ENCODE data around the gene USP11. TPM values are rescaled to one million over a fixed set of nuclear protein-coding genes. Genes with fewer than 3 reads are reported as not detected.

Gene USP11
- total RNA-seq, 1 experiment from 2014 or later = 62.0 TPM

DNA sequence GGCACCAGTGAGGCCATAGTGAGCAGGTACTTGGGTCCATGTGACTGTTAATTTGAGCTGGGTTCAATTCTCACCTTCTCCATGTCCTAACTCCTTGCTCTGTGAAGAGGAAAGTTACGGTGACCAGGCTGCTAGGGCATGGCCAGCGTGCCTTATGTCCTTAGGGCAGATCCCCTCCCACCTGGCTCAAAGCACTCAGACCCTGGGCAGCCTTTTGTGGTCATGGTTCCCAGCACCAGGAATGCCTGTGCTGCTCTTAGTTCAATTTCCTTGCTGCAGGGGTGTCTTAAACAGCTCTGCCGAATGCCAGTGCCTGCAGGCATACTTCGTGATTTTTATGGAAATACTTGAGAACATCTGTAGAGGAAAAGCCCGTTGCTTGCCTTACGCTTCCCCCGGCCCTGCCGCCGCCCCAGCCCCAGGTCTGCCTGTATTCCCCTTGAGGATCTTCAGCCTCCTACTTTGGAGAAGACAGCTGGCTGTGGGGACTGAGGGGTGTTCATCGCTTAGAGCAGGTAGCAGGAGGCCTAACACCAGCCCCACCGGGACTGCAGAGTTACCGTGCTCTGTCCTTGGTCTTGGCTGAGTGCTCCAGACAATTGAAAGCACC lies 17.4 kb upstream of the USP11 start:
- ATAC-seq (no peak), DNase-seq (ENCODE audit: low read depth, low spot score) (no peak)
- no peaks in the 10 kb centered on the region for H3K9me2 ChIP-seq (ENCODE audit: insufficient read depth)
- POLR2A ChIA-PET = no interaction called here
- TF ChIP-seq ZBTB33 (IDR thresholded peaks at IDR 0.05; ENCODE audit: extremely low read depth, insufficient replicate concordance, low read length) = no peak
- no peak for TF ChIP-seq JUND (IDR thresholded peaks at IDR 0.05)
- TF ChIP-seq CEBPB (IDR thresholded peaks at IDR 0.05; ENCODE audit: low read depth) = no peak
- TF ChIP-seq TCF7L2 (IDR thresholded peaks at IDR 0.05; ENCODE audit: borderline replicate concordance, extremely low read depth, insufficient read depth, insufficient read length) = no peak
- TF ChIP-seq POLR2AphosphoS5 (IDR thresholded peaks at IDR 0.05; ENCODE audit: low read depth, low read length) = no peak
- no peak for TF ChIP-seq ELF1 (IDR thresholded peaks at IDR 0.05; ENCODE audit: borderline replicate concordance, low read depth)
- no peak for TF ChIP-seq SP1 (IDR thresholded peaks at IDR 0.05; ENCODE audit: low read depth)
- no peak for TF ChIP-seq SIN3A (IDR thresholded peaks at IDR 0.05; ENCODE audit: low read depth)
- no peak for TF ChIP-seq ZFX (IDR thresholded peaks at IDR 0.05)
- no peak for TF ChIP-seq CBX3 (IDR thresholded peaks at IDR 0.05; ENCODE audit: low read depth)
- TF ChIP-seq YY1 (IDR thresholded peaks at IDR 0.05; ENCODE audit: extremely low read depth, insufficient replicate concordance, low read depth, low read length) = no peak
- TF ChIP-seq CTCF (IDR thresholded peaks at IDR 0.05 in 2 of 3, conservative IDR thresholded peaks at IDR 0.05 in 1 of 3; ENCODE audit: borderline replicate concordance in 1 of 3, insufficient read depth in 1 of 3, low read depth in 2 of 3, low read length in 2 of 3) = no peak
- TF ChIP-seq POLR2A (IDR thresholded peaks at IDR 0.05; ENCODE audit: borderline replicate concordance, extremely low read depth, insufficient read depth, insufficient read length) = no peak
- TF ChIP-seq FOSL1 (IDR thresholded peaks at IDR 0.05; ENCODE audit: low read depth) = no peak
- TF ChIP-seq RAD21 (IDR thresholded peaks at IDR 0.05; ENCODE audit: low read depth) = no peak
- no peak for TF ChIP-seq SRF (IDR thresholded peaks at IDR 0.05; ENCODE audit: low read depth)
- TF ChIP-seq ZNF274 (IDR thresholded peaks at IDR 0.05; ENCODE audit: low read depth, low read length) = no peak
- peaks cover 15 to 22% of the 10 kb centered on the region in 2 experiments; a peak in 3 of 4 replicates for H3K36me3 ChIP-seq (ENCODE audit: control insufficient read depth in 1 of 2, insufficient read depth in 2 of 2, low read length in 2 of 2)
- no peaks in the 10 kb centered on the region for H4K20me1 ChIP-seq (ENCODE audit: insufficient read depth)
- RAD21 ChIA-PET (ENCODE audit: low non-redundant PET in 1 of 2, low total read pairs in 2 of 2, uncharacterized antibody in 2 of 2, unreplicated experiment in 2 of 2) = no interaction called here
- no peak overlapping the region for H3K9ac ChIP-seq (ENCODE audit: low read length)
- intact Hi-C loops (cut with micrococcal nuclease) = loop anchor here (5.0 kb wide), 1 partner anchor 97 kb away; no protein-coding TSS in a partner anchor
- H2AFZ ChIP-seq (ENCODE audit: low read depth, low read length, poor library complexity, severe bottlenecking) = no peak overlapping the region
- no peaks in the 10 kb centered on the region for H3K27me3 ChIP-seq (ENCODE audit: insufficient read depth, low read length)
- peaks cover 6 to 18% of the 10 kb centered on the region in 2 experiments; a peak in 3 of 4 replicates for H3K4me1 ChIP-seq (ENCODE audit: control insufficient read depth in 1 of 2, insufficient read depth in 2 of 2, low read length in 2 of 2)
- no peak overlapping the region for H3K4me2 ChIP-seq (ENCODE audit: low read length)
- no peak overlapping the region for H3K4me3 ChIP-seq (replicated peaks in 1 of 2; ENCODE audit: low read depth in 1 of 2, low read length in 2 of 2)
- no peaks in the 10 kb centered on the region for H3K9me3 ChIP-seq (ENCODE audit: control insufficient read depth in 1 of 2, insufficient read depth in 1 of 2, low read depth in 1 of 2, low read length in 2 of 2)
- peak overlapping the region; percentile 3; the same call in 1 of the 2 replicates for H3K27ac ChIP-seq (ENCODE audit: low read depth, low read length)
- peaks cover 18% of the 10 kb centered on the region for H3K79me2 ChIP-seq (ENCODE audit: insufficient read depth, low read length)
- CTCF ChIA-PET = no interaction called here
- no TSS peak for BruUV-seq (replicated peaks)
